ENCODE data around the gene TSPAN4. TPM values are rescaled to one million over a fixed set of nuclear protein-coding genes. Genes with fewer than 3 reads are reported as not detected.

TSPAN4 gene
- total RNA-seq, 1 donor from 2014 or later: 2.3 TPM

DNA sequence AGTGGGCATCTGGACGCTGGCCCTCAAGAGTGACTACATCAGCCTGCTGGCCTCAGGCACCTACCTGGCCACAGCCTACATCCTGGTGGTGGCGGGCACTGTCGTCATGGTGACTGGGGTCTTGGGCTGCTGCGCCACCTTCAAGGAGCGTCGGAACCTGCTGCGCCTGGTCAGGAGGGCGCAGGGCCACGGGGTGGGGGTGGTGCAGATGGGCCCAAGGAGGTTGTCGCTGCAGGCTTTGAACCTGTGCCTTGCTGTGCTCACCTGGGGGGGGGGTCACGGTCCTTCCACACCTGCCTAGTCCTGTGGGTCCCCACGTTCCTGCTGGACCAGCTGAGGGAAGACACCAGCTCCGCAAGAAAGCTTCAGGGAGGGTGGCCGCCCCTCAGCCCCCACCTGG is 6.4 kb upstream of the TSPAN4 start:
- CTCF ChIA-PET: no interaction called here
- Mint-ChIP-seq H3K9me3 (no peaks in the 10 kb centered on the region), H3K36me3 (ENCODE audit: low read depth) (peaks cover 33% of the 10 kb centered on the region), H3K27ac (no peak overlapping the region), H3K4me3 (no peak overlapping the region), H3K27me3 (peaks cover 3% of the 10 kb centered on the region), H3K4me1 (peaks cover 29% of the 10 kb centered on the region)
- intact Hi-C loops (cut with micrococcal nuclease): no loop called here
- POLR2A ChIA-PET: interaction anchor here (0.7 kb wide), 1 partner anchor 20 kb away, joined by 5 read pairs; no protein-coding TSS in a partner anchor
- TF ChIP-seq, protein P1, sequence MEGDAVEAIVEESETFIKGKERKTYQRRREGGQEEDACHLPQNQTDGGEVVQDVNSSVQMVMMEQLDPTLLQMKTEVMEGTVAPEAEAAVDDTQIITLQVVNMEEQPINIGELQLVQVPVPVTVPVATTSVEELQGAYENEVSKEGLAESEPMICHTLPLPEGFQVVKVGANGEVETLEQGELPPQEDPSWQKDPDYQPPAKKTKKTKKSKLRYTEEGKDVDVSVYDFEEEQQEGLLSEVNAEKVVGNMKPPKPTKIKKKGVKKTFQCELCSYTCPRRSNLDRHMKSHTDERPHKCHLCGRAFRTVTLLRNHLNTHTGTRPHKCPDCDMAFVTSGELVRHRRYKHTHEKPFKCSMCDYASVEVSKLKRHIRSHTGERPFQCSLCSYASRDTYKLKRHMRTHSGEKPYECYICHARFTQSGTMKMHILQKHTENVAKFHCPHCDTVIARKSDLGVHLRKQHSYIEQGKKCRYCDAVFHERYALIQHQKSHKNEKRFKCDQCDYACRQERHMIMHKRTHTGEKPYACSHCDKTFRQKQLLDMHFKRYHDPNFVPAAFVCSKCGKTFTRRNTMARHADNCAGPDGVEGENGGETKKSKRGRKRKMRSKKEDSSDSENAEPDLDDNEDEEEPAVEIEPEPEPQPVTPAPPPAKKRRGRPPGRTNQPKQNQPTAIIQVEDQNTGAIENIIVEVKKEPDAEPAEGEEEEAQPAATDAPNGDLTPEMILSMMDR (IDR thresholded peaks at IDR 0.05): no peak
- ATAC-seq (ENCODE audit: low read depth) (no peak), DNase-seq (no peak)

DNA sequence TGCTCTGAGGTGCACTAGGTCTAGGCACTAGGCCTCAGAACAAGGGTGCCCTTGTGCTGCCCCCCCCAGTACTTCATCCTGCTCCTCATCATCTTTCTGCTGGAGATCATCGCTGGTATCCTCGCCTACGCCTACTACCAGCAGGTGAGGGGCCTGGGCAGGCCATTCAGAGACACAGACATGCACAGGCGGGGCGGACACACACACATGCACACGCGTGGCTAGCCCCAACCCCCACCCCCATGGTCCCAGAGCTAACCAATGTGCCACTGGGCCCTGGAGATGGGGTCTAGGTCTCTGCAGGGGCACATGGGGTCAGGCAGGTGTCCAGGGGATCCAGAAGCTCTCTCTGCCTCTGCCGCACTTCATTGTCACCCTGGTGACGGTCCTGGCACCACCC is 6.0 kb upstream of the TSPAN4 start:
- H3K27ac Mint-ChIP-seq: no peak overlapping the region
- no peaks in the 10 kb centered on the region for H3K9me3 Mint-ChIP-seq
- no peak overlapping the region for H3K4me3 Mint-ChIP-seq
- intact Hi-C loops (cut with micrococcal nuclease): no loop called here
- DNase-seq: no peak
- TF ChIP-seq, protein P1 (IDR thresholded peaks at IDR 0.05): no peak
- ChIA-PET POLR2A (interaction anchor here (0.7 kb wide), 1 partner anchor 21 kb away, joined by 5 read pairs; no protein-coding TSS in a partner anchor), CTCF (no interaction called here)
- no peak for ATAC-seq (ENCODE audit: low read depth)
- H3K4me1 Mint-ChIP-seq: peaks cover 29% of the 10 kb centered on the region
- peaks cover 33% of the 10 kb centered on the region for H3K36me3 Mint-ChIP-seq (ENCODE audit: low read depth)
- H3K27me3 Mint-ChIP-seq: peaks cover 3% of the 10 kb centered on the region

DNA sequence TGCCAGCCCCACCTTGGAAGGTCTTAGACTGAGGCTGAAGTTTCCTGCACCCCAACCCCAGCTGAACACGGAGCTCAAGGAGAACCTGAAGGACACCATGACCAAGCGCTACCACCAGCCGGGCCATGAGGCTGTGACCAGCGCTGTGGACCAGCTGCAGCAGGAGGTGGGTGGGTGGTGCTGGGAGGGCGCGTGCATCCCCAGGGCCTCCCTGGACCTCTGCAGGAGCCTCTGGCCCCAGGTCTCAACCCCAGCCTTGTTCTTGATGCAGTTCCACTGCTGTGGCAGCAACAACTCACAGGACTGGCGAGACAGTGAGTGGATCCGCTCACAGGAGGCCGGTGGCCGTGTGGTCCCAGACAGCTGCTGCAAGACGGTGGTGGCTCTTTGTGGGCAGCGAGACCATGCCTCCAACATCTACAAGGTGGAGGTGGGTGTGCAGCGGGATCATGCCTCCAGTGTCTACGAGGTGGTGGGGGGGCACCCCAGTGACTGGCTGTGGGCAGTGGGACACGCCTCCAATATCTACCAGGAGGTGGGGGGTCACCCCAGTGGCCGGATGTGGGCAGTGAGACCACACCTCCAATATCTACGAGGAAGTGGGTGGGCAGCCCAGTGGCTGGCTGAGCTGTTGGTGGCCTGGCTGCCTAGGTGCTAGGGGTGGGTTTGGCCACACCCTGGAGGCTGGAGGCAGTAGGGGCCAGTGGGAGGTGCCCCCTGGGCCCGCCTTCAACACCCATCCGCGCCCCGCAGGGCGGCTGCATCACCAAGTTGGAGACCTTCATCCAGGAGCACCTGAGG is 5.3 kb upstream of the TSPAN4 start:
- ChIA-PET CTCF (interaction anchor here (0.6 kb wide), 1 partner anchor 11 kb away, joined by 3 read pairs; no protein-coding TSS in a partner anchor), POLR2A (no interaction called here)
- intact Hi-C loops (cut with micrococcal nuclease): no loop called here
- Mint-ChIP-seq H3K27ac (no peak overlapping the region), H3K27me3 (peaks cover 3% of the 10 kb centered on the region), H3K4me1 (peaks cover 26% of the 10 kb centered on the region), H3K9me3 (no peaks in the 10 kb centered on the region), H3K36me3 (ENCODE audit: low read depth) (peaks cover 36% of the 10 kb centered on the region), H3K4me3 (no peak overlapping the region)
- TF ChIP-seq, protein P1 (IDR thresholded peaks at IDR 0.05): no peak
- ATAC-seq (ENCODE audit: low read depth) (no peak), DNase-seq (no peak)

DNA sequence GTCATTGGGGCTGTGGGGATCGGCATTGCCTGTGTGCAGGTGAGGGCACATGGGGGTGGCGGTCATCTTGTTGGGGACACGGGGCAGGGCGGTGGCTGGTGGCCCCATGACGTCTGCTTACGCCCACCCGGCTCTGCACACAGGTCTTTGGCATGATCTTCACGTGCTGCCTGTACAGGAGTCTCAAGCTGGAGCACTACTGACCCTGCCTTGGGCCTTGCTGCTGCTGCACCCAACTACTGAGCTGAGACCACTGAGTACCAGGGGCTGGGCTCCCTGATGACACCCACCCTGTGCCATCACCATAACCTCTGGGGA is 4.7 kb upstream of the TSPAN4 start:
- intact Hi-C loops (cut with micrococcal nuclease): no loop called here
- ChIA-PET POLR2A (interaction anchor here (1.8 kb wide), 1 partner anchor 10 kb away, joined by 4 read pairs; no protein-coding TSS in a partner anchor), CTCF (no interaction called here)
- TF ChIP-seq, protein P1 (IDR thresholded peaks at IDR 0.05): no peak
- DNase-seq (no peak), ATAC-seq (ENCODE audit: low read depth) (no peak)
- Mint-ChIP-seq H3K9me3 (no peaks in the 10 kb centered on the region), H3K27ac (no peak overlapping the region), H3K4me3 (no peak overlapping the region), H3K4me1 (peaks cover 26% of the 10 kb centered on the region), H3K27me3 (peaks cover 3% of the 10 kb centered on the region), H3K36me3 (ENCODE audit: low read depth) (peaks cover 36% of the 10 kb centered on the region)

DNA sequence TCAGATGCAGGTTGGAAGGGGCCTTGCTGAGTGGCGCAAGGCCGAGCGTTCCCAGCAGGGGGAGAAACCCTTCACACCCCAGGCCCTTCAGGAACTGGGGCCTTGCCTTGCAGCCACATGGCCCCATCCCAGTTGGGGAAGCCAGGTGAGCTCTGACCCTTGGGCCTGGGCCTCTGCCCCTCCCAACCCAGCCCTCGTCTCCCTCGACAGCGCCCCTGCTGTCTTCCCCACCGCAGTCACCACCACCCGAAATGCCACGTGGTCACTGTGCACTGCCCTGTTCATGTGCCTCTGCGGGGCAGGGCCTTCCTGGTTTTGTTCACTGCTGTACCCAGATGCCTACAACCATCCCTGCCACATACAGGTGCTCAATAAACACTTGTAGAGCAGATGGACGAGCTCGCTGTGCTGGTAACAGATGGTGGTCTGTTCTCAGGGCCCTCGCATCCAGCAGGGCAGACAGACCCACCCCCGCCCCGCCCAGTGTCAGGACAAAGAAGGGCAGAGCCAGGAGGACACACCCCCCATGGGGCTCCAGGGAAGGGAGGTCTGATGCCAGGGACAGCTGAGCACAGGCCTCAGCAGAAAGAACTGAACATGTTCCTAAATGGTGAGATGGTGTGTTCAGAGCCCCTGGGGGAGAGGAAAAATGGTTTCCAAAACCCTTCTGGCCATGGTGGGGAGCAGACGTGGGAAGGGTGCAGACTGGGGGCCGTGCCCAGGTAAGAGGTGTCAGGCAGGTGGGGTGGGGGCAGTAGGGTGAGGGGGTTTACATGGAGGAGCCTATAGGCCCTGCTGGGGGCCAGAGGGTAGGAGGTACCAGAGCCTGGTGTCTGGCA is 4.0 kb upstream of the TSPAN4 start:
- Mint-ChIP-seq H3K27ac (no peak overlapping the region), H3K9me3 (no peaks in the 10 kb centered on the region), H3K36me3 (ENCODE audit: low read depth) (peaks cover 36% of the 10 kb centered on the region), H3K27me3 (peaks cover 3% of the 10 kb centered on the region), H3K4me3 (no peak overlapping the region), H3K4me1 (peaks cover 29% of the 10 kb centered on the region)
- TF ChIP-seq, protein P1 (IDR thresholded peaks at IDR 0.05): no peak
- ChIA-PET CTCF (no interaction called here), POLR2A (interaction anchor here (1.8 kb wide), 1 partner anchor 9 kb away, joined by 4 read pairs; no protein-coding TSS in a partner anchor)
- ATAC-seq (ENCODE audit: low read depth) (no peak), DNase-seq (no peak)
- intact Hi-C loops (cut with micrococcal nuclease): no loop called here
